K562 (cell line): ENCODE data around the gene DHRS11. TPM values are rescaled to one million over a fixed set of nuclear protein-coding genes. Genes with fewer than 3 reads are reported as not detected.
A peak's percentile ranks its signal among the peaks of the same experiment; 100 is the strongest.

ENCODE experiments used
- COPS2 ChIP-seq: fragments of 450-650 bp; conservative IDR thresholded peaks from 2 replicates; pipeline ENCODE4 v1.6.1; 2016; ENCODE audit warnings: mild to moderate bottlenecking, moderate library complexity
- CREB3L1 ChIP-seq: fragments of 450-650 bp; IDR thresholded peaks from 2 replicates; pipeline ENCODE4 v1.6.1; 2014; ENCODE audit warnings: low read depth, mild to moderate bottlenecking, moderate library complexity, borderline replicate concordance
- GABPB1 ChIP-seq: sonication (generic); formaldehyde crosslinking; IDR thresholded peaks from 2 replicates; pipeline ENCODE4 v1.8.0; 2022; ENCODE audit warnings: mild to moderate bottlenecking, missing genetic modification reagents
- GATAD2B ChIP-seq: fragments of 450-650 bp; IDR thresholded peaks from 2 replicates; pipeline ENCODE4 v1.6.1; 2017; ENCODE audit warnings: mild to moderate bottlenecking, borderline replicate concordance
- ILF3 ChIP-seq: fragments of 450-650 bp; IDR thresholded peaks from 2 replicates; pipeline ENCODE4 v1.6.1; 2018; ENCODE audit warnings: antibody characterized with exemption, mild to moderate bottlenecking, moderate library complexity, borderline replicate concordance
- NEUROD1 ChIP-seq: fragments of 150-350 bp; IDR thresholded peaks from 2 replicates; pipeline ENCODE4 v1.6.1; 2014; ENCODE audit warnings: borderline replicate concordance, low read length, low read depth; ENCODE audit not compliant: partially characterized antibody
- POLR2G ChIP-seq: fragments of 200-400 bp; formaldehyde crosslinking; IDR thresholded peaks from 2 replicates; pipeline ENCODE4 v1.6.1; 2017; ENCODE audit warnings: low read depth, mild to moderate bottlenecking, antibody characterized with exemption, low read length, moderate library complexity
- PTRF ChIP-seq: fragments of 450-650 bp; IDR thresholded peaks from 2 replicates; pipeline ENCODE4 v1.6.1; 2016; ENCODE audit warnings: mild to moderate bottlenecking, missing genetic modification characterization, missing compliant biosample characterization
- RBM22 ChIP-seq: fragments of 200-400 bp; formaldehyde crosslinking; IDR thresholded peaks from 2 replicates; pipeline ENCODE4 v1.6.1; 2018; ENCODE audit warnings: low read length, low read depth; ENCODE audit not compliant: poor library complexity, severe bottlenecking
- RNF219 ChIP-seq: fragments of 250-450 bp; sonication (Bioruptor Pico); IDR thresholded peaks from 2 replicates; pipeline ENCODE4 v1.5.0; 2022; ENCODE audit warnings: mild to moderate bottlenecking
- SIN3B ChIP-seq: fragments of 450-650 bp; IDR thresholded peaks from 2 replicates; pipeline ENCODE4 v1.6.1; 2017; ENCODE audit warnings: low read depth, mild to moderate bottlenecking, moderate library complexity
- SNIP1 ChIP-seq: fragments of 450-650 bp; IDR thresholded peaks from 2 replicates; pipeline ENCODE4 v1.7.1; 2017; ENCODE audit warnings: low read depth, mild to moderate bottlenecking
- THRAP3 ChIP-seq: fragments of 450-650 bp; IDR thresholded peaks from 2 replicates; pipeline ENCODE4 v1.6.1; 2016; ENCODE audit warnings: mild to moderate bottlenecking, inconsistent platforms, borderline replicate concordance
- YY1 ChIP-seq, 3 experiments: IDR thresholded peaks; 2 replicates each; pipeline ENCODE4 v1.6.1; 2011; ENCODE audit warnings: low read length in 2 of 3, mild to moderate bottlenecking in 2 of 3, moderate library complexity in 2 of 3, borderline replicate concordance in 1 of 3, control low read depth in 1 of 3, low read depth in 1 of 3; ENCODE audit not compliant: insufficient read depth in 3 of 3, insufficient replicate concordance in 2 of 3, control insufficient read depth in 1 of 3, insufficient read length in 1 of 3; ENCODE audit errors: extremely low read depth in 1 of 3
- ZMIZ1 ChIP-seq, 2 experiments: fragments of 150-350 bp in 1 of 2; IDR thresholded peaks; 2 replicates each; pipeline ENCODE4 v1.6.1; 2012 to 2016; ENCODE audit warnings: low read depth in 2 of 2, low read length in 2 of 2, mild to moderate bottlenecking in 1 of 2, moderate library complexity in 1 of 2
- ZNF583 ChIP-seq: fragments of 250-450 bp; sonication (Bioruptor Pico); IDR thresholded peaks from 2 replicates; pipeline ENCODE4 v1.4.0; 2020
- ZNF695 ChIP-seq: fragments of 450-650 bp; formaldehyde crosslinking; IDR thresholded peaks from 2 replicates; pipeline ENCODE4 v1.4.0; 2020; ENCODE audit warnings: mild to moderate bottlenecking, moderate library complexity
- ZNF707 ChIP-seq: fragments of 250-450 bp; sonication (Bioruptor Pico); conservative IDR thresholded peaks from 2 replicates; pipeline ENCODE4 v1.8.0; 2022; ENCODE audit warnings: inconsistent platforms, mild to moderate bottlenecking, moderate library complexity
- polyA plus RNA-seq, 8 experiments: library from polyadenylated mRNA; depleted of rRNA in 4 of 8; stranded (reverse) in 5 of 8; unstranded in 3 of 8; fragments of >200 nt; fragmentation: Nextera tagmentation in 2 of 8; fragmentation: Illumina TruSeq in 1 of 8; extraction: Ambion mirVana in 2 of 8; extraction: Trizol in 1 of 8; gene quantifications; 2 replicates each; pipeline versions ENCODE4 v1.2.1 to v1.2.3, GENCODE V29; 2011 to 2014; ENCODE audit warnings: inconsistent platforms in 1 of 8, missing spikeins in 1 of 8
- total RNA-seq, 7 experiments: library from RNA; depleted of rRNA in 6 of 7; stranded (reverse); fragments of >200 nt in 6 of 7; fragmentation: Illumina TruSeq in 2 of 7; extraction: Trizol in 2 of 7; gene quantifications; 2 replicates each; pipeline versions ENCODE4 v1.2.1 to v1.2.3, GENCODE V29; 2011 to 2021; ENCODE audit warnings: low replicate concordance in 1 of 7
- TF ChIP-seq, protein P1 (sequence below): sonication (generic); formaldehyde crosslinking; IDR thresholded peaks from 2 replicates; pipeline ENCODE4 v1.8.0; 2022; ENCODE audit warnings: missing genetic modification reagents, mild to moderate bottlenecking, borderline replicate concordance

DHRS11 gene
- total and polyA plus RNA-seq, 9 of the 15 experiments (the other 6 are each of a cell fraction or from before 2014, with no cell fraction given), result 15.2 to 123 (median 59.8) TPM

DNA sequence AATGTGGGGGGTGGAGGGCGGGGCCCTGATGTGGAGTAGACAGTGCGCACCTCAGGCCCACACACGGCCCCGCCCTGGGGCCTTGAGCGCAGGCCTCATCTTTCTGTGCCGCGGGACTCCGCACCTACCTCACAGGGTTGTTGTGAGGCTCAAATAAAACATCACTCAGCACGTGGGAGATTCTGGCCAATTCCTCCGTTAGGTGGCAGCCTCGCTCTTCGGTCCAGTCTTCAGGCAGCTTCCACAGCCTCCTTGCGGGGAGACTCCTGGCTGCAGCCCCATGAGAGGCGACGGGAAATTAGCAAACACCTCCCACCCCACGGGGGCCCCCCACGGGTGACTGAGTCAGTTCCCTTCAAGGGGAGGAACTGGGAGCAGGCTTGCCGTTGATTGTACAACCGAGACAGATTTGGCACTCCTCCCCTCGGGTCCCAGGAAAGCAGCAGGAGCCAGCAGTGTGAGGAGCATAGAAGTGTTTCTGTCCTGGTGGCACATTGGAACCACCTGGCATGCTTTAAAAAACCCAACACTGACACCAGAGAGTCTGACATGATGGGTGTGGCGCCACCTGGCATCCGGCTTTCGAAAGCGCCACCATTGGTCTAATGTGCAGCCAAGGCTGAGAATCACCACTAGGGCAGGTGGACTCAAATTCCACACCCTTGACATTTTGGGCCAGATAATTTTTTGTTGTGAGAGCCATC is 17.3 kb downstream of the DHRS11 start (continued):
- TF ChIP-seq ZMIZ1 (IDR thresholded peaks at IDR 0.05; ENCODE audit: low read depth in 2 of 2, low read length in 2 of 2) (peak in 1 of 2 experiments; percentile 12; a peak in 1 of 4 replicates), COPS2 (no peak), PTRF (tag) (no peak), CREB3L1 (no peak; the same call in 1 of the 2 replicates), RBM22 (no peak), YY1 (IDR thresholded peaks at IDR 0.05; ENCODE audit: borderline replicate concordance in 1 of 3, control insufficient read depth in 1 of 3, extremely low read depth in 1 of 3, insufficient read depth in 3 of 3, insufficient read length in 1 of 3, insufficient replicate concordance in 2 of 3, low read depth in 1 of 3, low read length in 2 of 3) (peak in 1 of 3 experiments; percentile 0), RNF219 (no peak), GATAD2B (no peak; the same call in 1 of the 2 replicates), ZNF695 (CRISPR knock-in tag) (no peak), SNIP1 (no peak), THRAP3 (no peak), GABPB1 (CRISPR knock-in tag) (no peak), POLR2G (0 out of 2 replicates have a peak, but pooled peaks have one; percentile 41), ILF3 (no peak), NEUROD1 (peak; percentile 32), ZNF583 (no peak), SIN3B (no peak), ZNF707 (CRISPR knock-in tag) (no peak)
- TF ChIP-seq, protein P1, sequence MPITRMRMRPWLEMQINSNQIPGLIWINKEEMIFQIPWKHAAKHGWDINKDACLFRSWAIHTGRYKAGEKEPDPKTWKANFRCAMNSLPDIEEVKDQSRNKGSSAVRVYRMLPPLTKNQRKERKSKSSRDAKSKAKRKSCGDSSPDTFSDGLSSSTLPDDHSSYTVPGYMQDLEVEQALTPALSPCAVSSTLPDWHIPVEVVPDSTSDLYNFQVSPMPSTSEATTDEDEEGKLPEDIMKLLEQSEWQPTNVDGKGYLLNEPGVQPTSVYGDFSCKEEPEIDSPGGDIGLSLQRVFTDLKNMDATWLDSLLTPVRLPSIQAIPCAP (CRISPR knock-in tag), result no peak
